NCI-H1694 (cell line): Measurements from ENCODE around the gene CSMD2.
A peak's percentile ranks its signal among the peaks of the same experiment; 100 is the strongest.

Experiments used
- DNase-seq: peaks from one replicate; lab custom pipeline; 2025; lab: John Stamatoyannopoulos, UW

CSMD2 gene

GRCh38 chr1:33997127-33998036, 167.6 kb downstream of the CSMD2 start:
- DNase-seq, result no peak

GRCh38 chr1:33996281-33996680, 168.7 kb downstream of the CSMD2 start:
- no peak for DNase-seq

- DNase-seq, result no peak
Observed at GRCh38 chr1:33993301-33993700, 171.7 kb downstream of the CSMD2 start.

- DNase-seq, result no peak
Observed at GRCh38 chr1:33990281-33990680, 174.7 kb downstream of the CSMD2 start.

- DNase-seq, result no peak
Observed at GRCh38 chr1:33988161-33988560, 176.9 kb downstream of the CSMD2 start.

GRCh38 chr1:33986390-33987095, 178.5 kb downstream of the CSMD2 start:
- no peak for DNase-seq

- DNase-seq, result no peak
Observed at GRCh38 chr1:33985656-33986055, 179.4 kb downstream of the CSMD2 start.

GRCh38 chr1:33984906-33985565, 180.0 kb downstream of the CSMD2 start:
- peak; percentile 68 for DNase-seq

- no peak for DNase-seq
Observed at GRCh38 chr1:33982419-33982818, 182.6 kb downstream of the CSMD2 start.

- no peak for DNase-seq
Observed at GRCh38 chr1:33979341-33979740, 185.7 kb downstream of the CSMD2 start.

GRCh38 chr1:33975961-33976360, 189.1 kb downstream of the CSMD2 start:
- no peak for DNase-seq

GRCh38 chr1:33973799-33974545, 191.1 kb downstream of the CSMD2 start:
- no peak for DNase-seq

GRCh38 chr1:33972676-33973395, 192.2 kb downstream of the CSMD2 start:
- no peak for DNase-seq

- no peak for DNase-seq
Observed at GRCh38 chr1:33971913-33972312, 193.1 kb downstream of the CSMD2 start.

- no peak for DNase-seq
Observed at GRCh38 chr1:33971018-33971710, 193.9 kb downstream of the CSMD2 start.

- DNase-seq, result no peak
Observed at GRCh38 chr1:33970148-33970825, 194.7 kb downstream of the CSMD2 start.

- peak; percentile 12 for DNase-seq
Observed at GRCh38 chr1:33966346-33967141, 198.5 kb downstream of the CSMD2 start.

GRCh38 chr1:33965086-33965485, 199.9 kb downstream of the CSMD2 start:
- no peak for DNase-seq

- DNase-seq, result no peak
Observed at GRCh38 chr1:33962061-33962460, 203.0 kb downstream of the CSMD2 start.
